WI38 (cell line): ENCODE results near the gene CST8.

Experiments used
- H3K4me3 ChIP-seq: 2 replicates; pipeline ENCODE4 v1.5.1; 2011; ENCODE audit warnings: low read depth, mild to moderate bottlenecking, control low read depth, low read length
- CTCF ChIP-seq: IDR thresholded peaks from 2 replicates; pipeline ENCODE4 v1.5.1; 2012; ENCODE audit warnings: low read depth, mild to moderate bottlenecking, control low read depth, low read length

Gene CST8

GRCh38 chr20:23449421-23449820 is 41.5 kb upstream of the CST8 start:
- no peak overlapping the region for H3K4me3 ChIP-seq
- TF ChIP-seq CTCF: no peak

GRCh38 chr20:23450877-23451276 is 40.0 kb upstream of the CST8 start:
- H3K4me3 ChIP-seq: no peak overlapping the region
- TF ChIP-seq CTCF: no peak

- TF ChIP-seq CTCF: no peak
Measured at GRCh38 chr20:23451956-23452487, 38.9 kb upstream of the CST8 start.

GRCh38 chr20:23452776-23453175 is 38.1 kb upstream of the CST8 start, which contains the start of gene CST11:
Gene CST11, minus strand, starts transcription at chr20:23452876. Its CDS starts 65 bp downstream, at chr20:23452811.
- TF ChIP-seq CTCF: no peak
- no peak within 1 kb of the TSS for H3K4me3 ChIP-seq

More at GRCh38 chr20:23451956-23452487, 38.9 kb upstream of the CST8 start:
- no peak overlapping the region for H3K4me3 ChIP-seq

- H3K4me3 ChIP-seq: no peak overlapping the region
- TF ChIP-seq CTCF: no peak
Measured at GRCh38 chr20:23453549-23454543, 37.1 kb upstream of the CST8 start.

GRCh38 chr20:23454816-23455215 is 36.1 kb upstream of the CST8 start:
- no peak for TF ChIP-seq CTCF
- no peak overlapping the region for H3K4me3 ChIP-seq

GRCh38 chr20:23455639-23456038 is 35.3 kb upstream of the CST8 start:
- H3K4me3 ChIP-seq: no peak overlapping the region
- no peak for TF ChIP-seq CTCF
